Measurements from ENCODE around the gene ATF4. TPM values are rescaled to one million over a fixed set of nuclear protein-coding genes. Genes with fewer than 3 reads are reported as not detected.

Gene ATF4
- total RNA-seq, 1 experiment from 2014 or later = 372 TPM

GRCh38 chr22:39570665-39571064, 50.3 kb downstream of the ATF4 start, which contains the start of gene CACNA1I:
Gene CACNA1I (plus strand): TSS chr22:39570753. CDS start chr22:39570753, 0 bp downstream.
- Mint-ChIP-seq H3K27ac (ENCODE audit: unreplicated experiment) (no peak within 1 kb of the TSS), H3K27me3 (ENCODE audit: unreplicated experiment) (peaks cover 18% of the 10 kb centered on the region), H3K9me3 (ENCODE audit: low read depth, unreplicated experiment) (peaks cover 2% of the 10 kb centered on the region), H3K4me3 (ENCODE audit: low read depth, unreplicated experiment) (no peak within 1 kb of the TSS), H3K4me1 (ENCODE audit: low read depth, unreplicated experiment) (peaks cover 16% of the 10 kb centered on the region), H3K36me3 (ENCODE audit: insufficient read depth, unreplicated experiment) (no peaks in the 10 kb centered on the region)
- BruUV-seq (replicated peaks) = no TSS peak
- CTCF ChIA-PET = interaction anchor here (0.6 to 0.7 kb wide), 2 partner anchors 18 to 1707 kb away, joined by 3 read pairs; no protein-coding TSS in a partner anchor
- TF ChIP-seq CTCF (IDR thresholded peaks at IDR 0.05; ENCODE audit: unreplicated experiment) = no peak
- intact Hi-C loops (cut with micrococcal nuclease; ENCODE audit: unreplicated experiment) = no loop called here
- DNase-seq = no peak

DNA sequence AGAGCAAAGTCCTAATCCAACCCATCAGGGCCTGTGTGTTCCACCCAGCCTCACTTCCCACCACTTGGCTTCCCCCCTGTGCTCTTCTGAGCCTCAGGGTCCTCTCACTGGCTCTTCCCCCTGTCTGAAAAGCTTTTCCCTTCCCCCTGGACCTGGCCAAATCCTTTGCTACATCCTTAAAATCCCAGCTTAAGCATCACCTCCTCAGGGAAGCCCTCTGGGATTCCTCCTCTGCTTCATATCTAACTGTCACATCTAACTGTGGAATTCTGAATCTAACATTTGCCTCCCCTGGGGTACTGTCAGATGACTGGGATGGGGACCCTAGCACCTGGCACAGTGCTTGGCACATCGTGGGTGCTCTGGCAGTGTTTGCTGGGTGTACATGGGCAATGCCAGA, 51.2 kb downstream of the ATF4 start:
- Mint-ChIP-seq H3K4me1 (ENCODE audit: low read depth, unreplicated experiment) (peaks cover 16% of the 10 kb centered on the region), H3K4me3 (ENCODE audit: low read depth, unreplicated experiment) (no peak overlapping the region), H3K27ac (ENCODE audit: unreplicated experiment) (no peak overlapping the region), H3K27me3 (ENCODE audit: unreplicated experiment) (peaks cover 22% of the 10 kb centered on the region), H3K36me3 (ENCODE audit: insufficient read depth, unreplicated experiment) (no peaks in the 10 kb centered on the region), H3K9me3 (ENCODE audit: low read depth, unreplicated experiment) (no peaks in the 10 kb centered on the region)
- intact Hi-C loops (cut with micrococcal nuclease; ENCODE audit: unreplicated experiment) = no loop called here
- TF ChIP-seq CTCF (IDR thresholded peaks at IDR 0.05; ENCODE audit: unreplicated experiment) = no peak
- no TSS peak for BruUV-seq (replicated peaks)
- no peak for DNase-seq
- CTCF ChIA-PET = no interaction called here

Other genes starting within 250 kb of the ATF4 start
- 977 and 1,058 TPM in 2 replicates for gene RPL3, start 200.9 kb upstream of the ATF4 start, total RNA-seq (2022)
- gene SYNGR1, start 170.6 kb upstream of the ATF4 start, total RNA-seq (2022) = 12.3 and 16.8 TPM in 2 replicates
- 31.8 and 34.6 TPM in 2 replicates for gene TAB1, start 120.8 kb upstream of the ATF4 start, total RNA-seq (2022)
- 33.0 and 51.5 TPM in 2 replicates for gene MGAT3, start 63.5 kb upstream of the ATF4 start, total RNA-seq (2022)
- 39.2 and 44.3 TPM in 2 replicates for gene MIEF1, start 18.3 kb upstream of the ATF4 start, total RNA-seq (2022)
- 82.9 and 87.7 TPM in 2 replicates for gene RPS19BP1, start 12.2 kb downstream of the ATF4 start, total RNA-seq (2022)
- gene CACNA1I, start 50.2 kb downstream of the ATF4 start, total RNA-seq (2022) = 0.05 and 0.07 TPM in 2 replicates

All from Calu3 (cell line).